ENCODE data around the gene FOXA2.

- TF ChIP-seq RAD21 (conservative IDR thresholded peaks at IDR 0.05 in 1 of 2, IDR thresholded peaks at IDR 0.05 in 1 of 2) (no peak), POLR2A (IDR thresholded peaks at IDR 0.05; ENCODE audit: low read length) (no peak), PHF8 (IDR thresholded peaks at IDR 0.05; ENCODE audit: borderline replicate concordance, low read depth) (no peak), CEBPB (IDR thresholded peaks at IDR 0.05) (no peak), MAX (IDR thresholded peaks at IDR 0.05) (no peak)
- TF ChIP-seq, protein P1, sequence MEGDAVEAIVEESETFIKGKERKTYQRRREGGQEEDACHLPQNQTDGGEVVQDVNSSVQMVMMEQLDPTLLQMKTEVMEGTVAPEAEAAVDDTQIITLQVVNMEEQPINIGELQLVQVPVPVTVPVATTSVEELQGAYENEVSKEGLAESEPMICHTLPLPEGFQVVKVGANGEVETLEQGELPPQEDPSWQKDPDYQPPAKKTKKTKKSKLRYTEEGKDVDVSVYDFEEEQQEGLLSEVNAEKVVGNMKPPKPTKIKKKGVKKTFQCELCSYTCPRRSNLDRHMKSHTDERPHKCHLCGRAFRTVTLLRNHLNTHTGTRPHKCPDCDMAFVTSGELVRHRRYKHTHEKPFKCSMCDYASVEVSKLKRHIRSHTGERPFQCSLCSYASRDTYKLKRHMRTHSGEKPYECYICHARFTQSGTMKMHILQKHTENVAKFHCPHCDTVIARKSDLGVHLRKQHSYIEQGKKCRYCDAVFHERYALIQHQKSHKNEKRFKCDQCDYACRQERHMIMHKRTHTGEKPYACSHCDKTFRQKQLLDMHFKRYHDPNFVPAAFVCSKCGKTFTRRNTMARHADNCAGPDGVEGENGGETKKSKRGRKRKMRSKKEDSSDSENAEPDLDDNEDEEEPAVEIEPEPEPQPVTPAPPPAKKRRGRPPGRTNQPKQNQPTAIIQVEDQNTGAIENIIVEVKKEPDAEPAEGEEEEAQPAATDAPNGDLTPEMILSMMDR (IDR thresholded peaks at IDR 0.05): no peak
Measured at GRCh38 chr20:22616551-22616950, 32.2 kb upstream of the FOXA2 start.

All from A549 (cell line).